SK-N-SH treated with all-trans-retinoic acid at 6 μM for 48 hours (cell line): ENCODE data around the gene CLCN1.

ENCODE experiments used
- BACH2 ChIP-seq: fragments of 250-450 bp; sonication (Bioruptor Pico); IDR thresholded peaks from 2 replicates; pipeline ENCODE4 v1.9.0; 2021; ENCODE audit warnings: mild to moderate bottlenecking, borderline replicate concordance
- ISL1 ChIP-seq: fragments of 250-450 bp; sonication (Bioruptor Pico); IDR thresholded peaks from 2 replicates; pipeline ENCODE4 v2.1.2; 2022; ENCODE audit warnings: mild to moderate bottlenecking, moderate library complexity
- OSR1 ChIP-seq: fragments of 250-450 bp; sonication (Bioruptor Pico); IDR thresholded peaks from 2 replicates; pipeline ENCODE4 v1.8.0; 2022; ENCODE audit warnings: moderate library complexity, mild to moderate bottlenecking, inconsistent platforms
- RARB ChIP-seq: fragments of 250-450 bp; sonication (Bioruptor Pico); IDR thresholded peaks from 2 replicates; pipeline ENCODE4 v1.8.0; 2021; ENCODE audit warnings: mild to moderate bottlenecking, moderate library complexity
- ZC3H10 ChIP-seq: fragments of 250-450 bp; sonication (Bioruptor Pico); IDR thresholded peaks from 2 replicates; pipeline ENCODE4 v1.5.1; 2021; ENCODE audit warnings: mild to moderate bottlenecking, moderate library complexity
- ZFP30 ChIP-seq: fragments of 450-650 bp; formaldehyde crosslinking; IDR thresholded peaks from 2 replicates; pipeline ENCODE4 v1.5.0; 2022; ENCODE audit warnings: mild to moderate bottlenecking, moderate library complexity
- ZNF565 ChIP-seq: fragments of 450-650 bp; formaldehyde crosslinking; conservative IDR thresholded peaks from 2 replicates; pipeline ENCODE4 v1.5.0; 2020; ENCODE audit warnings: low read depth, mild to moderate bottlenecking, moderate library complexity
- ZNF70 ChIP-seq: fragments of 450-650 bp; formaldehyde crosslinking; IDR thresholded peaks from 2 replicates; pipeline ENCODE4 v1.5.0; 2020; ENCODE audit warnings: mild to moderate bottlenecking, moderate library complexity
- ZNF8 ChIP-seq: fragments of 450-650 bp; formaldehyde crosslinking; IDR thresholded peaks from 2 replicates; pipeline ENCODE4 v1.5.0; 2020; ENCODE audit warnings: mild to moderate bottlenecking, moderate library complexity
- TF ChIP-seq, protein P1 (sequence below): fragments of 250-450 bp; sonication (Bioruptor Pico); IDR thresholded peaks from 2 replicates; pipeline ENCODE4 v1.5.1; 2021; ENCODE audit warnings: mild to moderate bottlenecking, moderate library complexity
- TF ChIP-seq, protein P2 (sequence below): fragments of 250-450 bp; sonication (Bioruptor Pico); IDR thresholded peaks from 2 replicates; pipeline ENCODE4 v1.8.0; 2020; ENCODE audit warnings: mild to moderate bottlenecking, moderate library complexity, borderline replicate concordance
- TF ChIP-seq, protein P3 (sequence below): fragments of 250-450 bp; sonication (Bioruptor Pico); IDR thresholded peaks from 2 replicates; pipeline ENCODE4 v1.5.1; 2020; ENCODE audit warnings: low read depth, mild to moderate bottlenecking, moderate library complexity

DNA sequence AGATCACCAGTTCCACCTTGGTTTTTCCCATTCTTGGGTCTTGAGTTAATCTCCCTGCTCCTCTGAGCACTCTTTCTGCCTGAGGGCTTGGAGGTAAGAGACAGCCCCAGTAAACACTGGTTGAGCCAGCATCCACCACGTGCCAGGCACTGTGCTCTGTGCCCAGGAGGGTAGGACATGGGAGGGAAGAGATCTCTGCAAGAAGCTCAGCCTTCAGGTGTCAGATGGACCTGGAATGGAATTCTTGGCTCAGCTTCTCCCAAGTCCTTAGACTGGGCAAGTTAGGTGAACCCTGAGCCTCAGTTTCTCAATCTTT is 67.7 kb downstream of the CLCN1 start:
- TF ChIP-seq BACH2 (no peak), ZNF565 (no peak), OSR1 (no peak), RARB (no peak), ZFP30 (no peak), ZNF8 (CRISPR knock-in tag) (no peak), ZNF70 (CRISPR knock-in tag) (no peak), ISL1 (CRISPR knock-in tag) (no peak), ZC3H10 (no peak)
- TF ChIP-seq, protein P1, sequence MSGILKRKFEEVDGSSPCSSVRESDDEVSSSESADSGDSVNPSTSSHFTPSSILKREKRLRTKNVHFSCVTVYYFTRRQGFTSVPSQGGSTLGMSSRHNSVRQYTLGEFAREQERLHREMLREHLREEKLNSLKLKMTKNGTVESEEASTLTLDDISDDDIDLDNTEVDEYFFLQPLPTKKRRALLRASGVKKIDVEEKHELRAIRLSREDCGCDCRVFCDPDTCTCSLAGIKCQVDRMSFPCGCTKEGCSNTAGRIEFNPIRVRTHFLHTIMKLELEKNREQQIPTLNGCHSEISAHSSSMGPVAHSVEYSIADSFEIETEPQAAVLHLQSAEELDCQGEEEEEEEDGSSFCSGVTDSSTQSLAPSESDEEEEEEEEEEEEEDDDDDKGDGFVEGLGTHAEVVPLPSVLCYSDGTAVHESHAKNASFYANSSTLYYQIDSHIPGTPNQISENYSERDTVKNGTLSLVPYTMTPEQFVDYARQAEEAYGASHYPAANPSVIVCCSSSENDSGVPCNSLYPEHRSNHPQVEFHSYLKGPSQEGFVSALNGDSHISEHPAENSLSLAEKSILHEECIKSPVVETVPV (CRISPR knock-in tag), result no peak
- TF ChIP-seq, protein P2, sequence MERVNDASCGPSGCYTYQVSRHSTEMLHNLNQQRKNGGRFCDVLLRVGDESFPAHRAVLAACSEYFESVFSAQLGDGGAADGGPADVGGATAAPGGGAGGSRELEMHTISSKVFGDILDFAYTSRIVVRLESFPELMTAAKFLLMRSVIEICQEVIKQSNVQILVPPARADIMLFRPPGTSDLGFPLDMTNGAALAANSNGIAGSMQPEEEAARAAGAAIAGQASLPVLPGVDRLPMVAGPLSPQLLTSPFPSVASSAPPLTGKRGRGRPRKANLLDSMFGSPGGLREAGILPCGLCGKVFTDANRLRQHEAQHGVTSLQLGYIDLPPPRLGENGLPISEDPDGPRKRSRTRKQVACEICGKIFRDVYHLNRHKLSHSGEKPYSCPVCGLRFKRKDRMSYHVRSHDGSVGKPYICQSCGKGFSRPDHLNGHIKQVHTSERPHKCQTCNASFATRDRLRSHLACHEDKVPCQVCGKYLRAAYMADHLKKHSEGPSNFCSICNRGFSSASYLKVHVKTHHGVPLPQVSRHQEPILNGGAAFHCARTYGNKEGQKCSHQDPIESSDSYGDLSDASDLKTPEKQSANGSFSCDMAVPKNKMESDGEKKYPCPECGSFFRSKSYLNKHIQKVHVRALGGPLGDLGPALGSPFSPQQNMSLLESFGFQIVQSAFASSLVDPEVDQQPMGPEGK (CRISPR knock-in tag), result no peak
- TF ChIP-seq, protein P3, sequence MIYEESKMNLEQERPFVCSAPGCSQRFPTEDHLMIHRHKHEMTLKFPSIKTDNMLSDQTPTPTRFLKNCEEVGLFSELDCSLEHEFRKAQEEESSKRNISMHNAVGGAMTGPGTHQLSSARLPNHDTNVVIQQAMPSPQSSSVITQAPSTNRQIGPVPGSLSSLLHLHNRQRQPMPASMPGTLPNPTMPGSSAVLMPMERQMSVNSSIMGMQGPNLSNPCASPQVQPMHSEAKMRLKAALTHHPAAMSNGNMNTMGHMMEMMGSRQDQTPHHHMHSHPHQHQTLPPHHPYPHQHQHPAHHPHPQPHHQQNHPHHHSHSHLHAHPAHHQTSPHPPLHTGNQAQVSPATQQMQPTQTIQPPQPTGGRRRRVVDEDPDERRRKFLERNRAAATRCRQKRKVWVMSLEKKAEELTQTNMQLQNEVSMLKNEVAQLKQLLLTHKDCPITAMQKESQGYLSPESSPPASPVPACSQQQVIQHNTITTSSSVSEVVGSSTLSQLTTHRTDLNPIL (CRISPR knock-in tag), result no peak
